ENCODE measurements around the gene HIVEP3.

HIVEP3 gene

GRCh38 chr1:41882486-41882885, 36.2 kb downstream of the HIVEP3 start:
- ChIA-PET CTCF (interaction anchor here (1.0 to 2.1 kb wide), 6 partner anchors 9 to 367 kb away, joined by 3 to 15 read pairs (median 4); no protein-coding TSS in a partner anchor), POLR2A (interaction anchor here (0.8 kb wide), 1 partner anchor 219 kb away, joined by 4 read pairs; no protein-coding TSS in a partner anchor)
- no peak for DNase-seq (ENCODE audit: extremely low spot score)
- TF ChIP-seq CTCF (IDR thresholded peaks at IDR 0.05; ENCODE audit: control extremely low read depth, extremely low read depth, low read depth, missing control alignments), result no peak

GRCh38 chr1:41882068-41882477, 36.6 kb downstream of the HIVEP3 start:
- TF ChIP-seq CTCF (IDR thresholded peaks at IDR 0.05; ENCODE audit: control extremely low read depth, extremely low read depth, low read depth, missing control alignments), result no peak
- ChIA-PET CTCF (interaction anchor here (1.0 to 2.1 kb wide), 5 partner anchors 9 to 20 kb away, joined by 3 to 15 read pairs (median 4); no protein-coding TSS in a partner anchor), POLR2A (no interaction called here)
- DNase-seq (ENCODE audit: extremely low spot score), result no peak

- ChIA-PET CTCF (interaction anchor here (1.0 to 2.2 kb wide), 3 partner anchors 9 to 13 kb away, joined by 4 to 7 read pairs (median 6); no protein-coding TSS in a partner anchor), POLR2A (no interaction called here)
- TF ChIP-seq CTCF (IDR thresholded peaks at IDR 0.05; ENCODE audit: control extremely low read depth, extremely low read depth, low read depth, missing control alignments), result no peak
- no peak for DNase-seq (ENCODE audit: extremely low spot score)
Observed at GRCh38 chr1:41880950-41881885, 37.5 kb downstream of the HIVEP3 start.

- ChIA-PET CTCF (interaction anchor here (1.3 to 2.2 kb wide), 3 partner anchors 10 to 16 kb away, joined by 3 to 7 read pairs (median 6); no protein-coding TSS in a partner anchor), POLR2A (no interaction called here)
- no peak for TF ChIP-seq CTCF (IDR thresholded peaks at IDR 0.05; ENCODE audit: control extremely low read depth, extremely low read depth, low read depth, missing control alignments)
- no peak for DNase-seq (ENCODE audit: extremely low spot score)
Observed at GRCh38 chr1:41880261-41880660, 38.5 kb downstream of the HIVEP3 start.

GRCh38 chr1:41879617-41880016, 39.1 kb downstream of the HIVEP3 start:
- DNase-seq (ENCODE audit: extremely low spot score), result no peak
- no peak for TF ChIP-seq CTCF (IDR thresholded peaks at IDR 0.05; ENCODE audit: control extremely low read depth, extremely low read depth, low read depth, missing control alignments)
- ChIA-PET POLR2A (no interaction called here), CTCF (interaction anchor here (1.3 to 2.2 kb wide), 3 partner anchors 10 to 16 kb away, joined by 3 to 7 read pairs (median 6); no protein-coding TSS in a partner anchor)

GRCh38 chr1:41878911-41879310, 39.8 kb downstream of the HIVEP3 start:
- POLR2A ChIA-PET, result no interaction called here
- TF ChIP-seq CTCF (IDR thresholded peaks at IDR 0.05; ENCODE audit: control extremely low read depth, extremely low read depth, low read depth, missing control alignments), result no peak
- CTCF ChIA-PET, result no interaction called here
- DNase-seq (ENCODE audit: extremely low spot score), result no peak

All from GM10248 (cell line).